Fibroblast of lung (primary cell): ENCODE data around the gene INTS6.

Source experiments
- EZH2 ChIP-seq: IDR thresholded peaks from 2 replicates; pipeline ENCODE4 v1.5.1; 2012; ENCODE audit warnings: low read length, control low read depth, mild to moderate bottlenecking; ENCODE audit errors: missing control alignments
- TF ChIP-seq, protein P1 (sequence below), 2 donors: IDR thresholded peaks in 1 of 2; conservative IDR thresholded peaks in 1 of 2; 1 replicate in 1 of 2; 2 replicates in 1 of 2; pipeline ENCODE4 v1.5.1; 2011 to 2012; ENCODE audit warnings: low read length in 2 of 2, control low read depth in 1 of 2, inconsistent platforms in 1 of 2, low read depth in 1 of 2, mild to moderate bottlenecking in 1 of 2

DNA sequence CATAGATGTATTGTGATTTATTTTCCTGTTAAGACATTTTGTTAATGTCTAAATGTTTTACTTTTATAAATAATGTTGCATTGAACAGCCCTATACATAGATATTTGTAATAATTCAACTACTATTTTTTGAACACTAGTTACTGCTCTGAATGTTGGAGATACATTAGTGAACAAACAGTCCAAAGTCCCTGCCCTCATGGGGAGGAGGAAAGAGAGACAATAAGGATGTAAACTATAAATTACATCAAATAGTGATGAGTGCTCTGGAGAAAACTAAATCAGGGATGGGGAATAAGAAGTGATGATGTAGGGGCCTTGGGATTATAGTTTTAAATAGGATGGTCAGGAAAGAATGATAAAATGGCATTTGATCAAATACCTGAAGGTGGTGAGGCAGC is 12.3 kb upstream of the INTS6 start:
- TF ChIP-seq, protein P1, sequence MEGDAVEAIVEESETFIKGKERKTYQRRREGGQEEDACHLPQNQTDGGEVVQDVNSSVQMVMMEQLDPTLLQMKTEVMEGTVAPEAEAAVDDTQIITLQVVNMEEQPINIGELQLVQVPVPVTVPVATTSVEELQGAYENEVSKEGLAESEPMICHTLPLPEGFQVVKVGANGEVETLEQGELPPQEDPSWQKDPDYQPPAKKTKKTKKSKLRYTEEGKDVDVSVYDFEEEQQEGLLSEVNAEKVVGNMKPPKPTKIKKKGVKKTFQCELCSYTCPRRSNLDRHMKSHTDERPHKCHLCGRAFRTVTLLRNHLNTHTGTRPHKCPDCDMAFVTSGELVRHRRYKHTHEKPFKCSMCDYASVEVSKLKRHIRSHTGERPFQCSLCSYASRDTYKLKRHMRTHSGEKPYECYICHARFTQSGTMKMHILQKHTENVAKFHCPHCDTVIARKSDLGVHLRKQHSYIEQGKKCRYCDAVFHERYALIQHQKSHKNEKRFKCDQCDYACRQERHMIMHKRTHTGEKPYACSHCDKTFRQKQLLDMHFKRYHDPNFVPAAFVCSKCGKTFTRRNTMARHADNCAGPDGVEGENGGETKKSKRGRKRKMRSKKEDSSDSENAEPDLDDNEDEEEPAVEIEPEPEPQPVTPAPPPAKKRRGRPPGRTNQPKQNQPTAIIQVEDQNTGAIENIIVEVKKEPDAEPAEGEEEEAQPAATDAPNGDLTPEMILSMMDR (conservative IDR thresholded peaks at IDR 0.05 in 1 of 2, IDR thresholded peaks at IDR 0.05 in 1 of 2; ENCODE audit: low read depth in 1 of 2, low read length in 2 of 2): no peak
- TF ChIP-seq EZH2: no peak
